A673 (cell line): ENCODE results near the gene TMEM62.

Source experiments
- EZH2 ChIP-seq: fragments of 200-600 bp; sonication (generic); IDR thresholded peaks from 2 replicates; pipeline ENCODE4 v1.6.1; 2017; ENCODE audit warnings: borderline replicate concordance, low read depth, mild to moderate bottlenecking, mixed read lengths, antibody characterized with exemption, low read length; ENCODE audit not compliant: poor library complexity, severe bottlenecking
- TF ChIP-seq, protein P1 (sequence below): fragments of 300-800, 200-600 bp; sonication (generic); conservative IDR thresholded peaks from 2 replicates; pipeline ENCODE4 v1.5.1; 2017; ENCODE audit warnings: low read depth, mild to moderate bottlenecking, antibody characterized with exemption, low read length, moderate library complexity, mixed read lengths

DNA sequence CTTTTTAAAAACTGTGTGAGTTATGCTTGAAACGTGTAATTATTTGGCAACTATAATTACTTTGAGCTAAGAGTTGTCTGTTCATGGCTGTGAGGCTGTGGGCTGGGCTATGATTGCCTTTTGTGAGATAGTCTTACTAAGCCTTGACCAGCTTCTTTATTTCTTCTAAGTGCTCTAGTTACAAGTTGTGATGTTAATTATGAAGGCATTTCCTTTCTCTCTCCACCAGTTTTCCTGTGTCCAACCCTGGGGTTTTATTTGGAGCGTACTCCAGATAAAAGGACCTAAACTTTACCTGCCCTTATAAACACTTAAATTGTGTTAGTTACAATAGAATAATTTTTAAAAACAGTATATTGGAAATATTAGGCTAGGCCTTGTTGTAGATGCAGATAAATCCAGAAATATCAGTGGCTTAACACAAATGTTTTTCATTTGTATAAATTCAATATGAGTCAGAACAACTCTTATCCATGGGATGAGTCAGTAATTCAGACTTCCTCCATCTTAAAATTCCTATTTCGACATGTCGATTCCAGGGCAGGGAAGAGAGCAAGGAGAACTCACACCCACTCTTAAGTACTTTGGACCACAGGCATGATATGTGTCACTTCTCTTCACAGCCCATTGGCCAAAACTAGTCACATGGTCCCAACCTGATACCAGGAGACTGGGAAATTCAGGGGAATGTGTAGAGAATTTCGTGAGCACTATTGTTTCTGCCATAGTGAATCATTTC, 17.0 kb downstream of the TMEM62 start:
- TF ChIP-seq, protein P1, sequence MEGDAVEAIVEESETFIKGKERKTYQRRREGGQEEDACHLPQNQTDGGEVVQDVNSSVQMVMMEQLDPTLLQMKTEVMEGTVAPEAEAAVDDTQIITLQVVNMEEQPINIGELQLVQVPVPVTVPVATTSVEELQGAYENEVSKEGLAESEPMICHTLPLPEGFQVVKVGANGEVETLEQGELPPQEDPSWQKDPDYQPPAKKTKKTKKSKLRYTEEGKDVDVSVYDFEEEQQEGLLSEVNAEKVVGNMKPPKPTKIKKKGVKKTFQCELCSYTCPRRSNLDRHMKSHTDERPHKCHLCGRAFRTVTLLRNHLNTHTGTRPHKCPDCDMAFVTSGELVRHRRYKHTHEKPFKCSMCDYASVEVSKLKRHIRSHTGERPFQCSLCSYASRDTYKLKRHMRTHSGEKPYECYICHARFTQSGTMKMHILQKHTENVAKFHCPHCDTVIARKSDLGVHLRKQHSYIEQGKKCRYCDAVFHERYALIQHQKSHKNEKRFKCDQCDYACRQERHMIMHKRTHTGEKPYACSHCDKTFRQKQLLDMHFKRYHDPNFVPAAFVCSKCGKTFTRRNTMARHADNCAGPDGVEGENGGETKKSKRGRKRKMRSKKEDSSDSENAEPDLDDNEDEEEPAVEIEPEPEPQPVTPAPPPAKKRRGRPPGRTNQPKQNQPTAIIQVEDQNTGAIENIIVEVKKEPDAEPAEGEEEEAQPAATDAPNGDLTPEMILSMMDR = no peak
- no peak for TF ChIP-seq EZH2
